ENCODE results near the gene DCLRE1B. TPM values are rescaled to one million over a fixed set of nuclear protein-coding genes. Genes with fewer than 3 reads are reported as not detected.

Gene DCLRE1B
- total and polyA plus RNA-seq, 9 of the 15 experiments (the other 6 are each of a cell fraction or from before 2014, with no cell fraction given): 10.6 to 28.8 (median 17.2) TPM

DNA sequence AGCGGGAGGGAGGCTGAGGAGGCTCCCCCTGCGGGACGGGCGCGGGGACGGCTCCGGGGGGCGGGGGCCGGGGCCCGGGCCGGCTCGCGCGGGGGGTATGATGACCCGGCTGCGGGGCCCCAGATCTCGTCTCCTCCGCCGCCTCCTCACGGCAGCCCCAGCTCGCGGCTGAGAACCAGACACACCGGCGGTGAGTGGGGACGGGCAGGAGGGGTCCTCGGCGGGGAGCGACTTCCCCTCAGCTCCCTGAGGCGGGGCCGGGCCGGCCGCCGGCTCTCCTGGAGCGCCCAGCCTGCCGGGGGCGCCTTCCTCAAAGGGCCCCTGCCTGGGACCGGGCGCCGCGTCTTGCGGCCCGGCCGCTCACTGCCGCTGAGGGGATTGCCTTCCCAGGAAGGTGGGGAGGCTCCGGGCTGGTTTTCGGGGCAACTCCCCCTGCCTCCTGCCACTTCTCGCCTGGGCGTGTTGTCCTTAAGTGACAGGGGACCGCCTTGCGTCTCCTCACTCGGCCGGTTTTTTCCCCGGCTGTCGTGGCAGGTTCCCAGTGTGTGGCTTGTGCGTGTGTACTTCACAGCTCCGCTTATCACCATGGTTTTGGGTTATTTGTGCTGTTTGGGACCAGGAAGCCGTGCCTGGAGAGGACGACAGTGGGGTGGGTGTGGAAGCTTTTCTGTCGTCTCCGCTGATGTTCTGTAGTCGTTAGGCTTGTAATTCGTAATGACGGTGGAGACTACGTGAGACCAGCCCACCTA, 24.8 kb downstream of the DCLRE1B start (continued):
- TF ChIP-seq ZNF76 (CRISPR knock-in tag; IDR thresholded peaks at IDR 0.05; ENCODE audit: borderline replicate concordance): 0 out of 2 replicates have a peak, but pooled peaks have one; percentile 63
- TF ChIP-seq, protein P1, sequence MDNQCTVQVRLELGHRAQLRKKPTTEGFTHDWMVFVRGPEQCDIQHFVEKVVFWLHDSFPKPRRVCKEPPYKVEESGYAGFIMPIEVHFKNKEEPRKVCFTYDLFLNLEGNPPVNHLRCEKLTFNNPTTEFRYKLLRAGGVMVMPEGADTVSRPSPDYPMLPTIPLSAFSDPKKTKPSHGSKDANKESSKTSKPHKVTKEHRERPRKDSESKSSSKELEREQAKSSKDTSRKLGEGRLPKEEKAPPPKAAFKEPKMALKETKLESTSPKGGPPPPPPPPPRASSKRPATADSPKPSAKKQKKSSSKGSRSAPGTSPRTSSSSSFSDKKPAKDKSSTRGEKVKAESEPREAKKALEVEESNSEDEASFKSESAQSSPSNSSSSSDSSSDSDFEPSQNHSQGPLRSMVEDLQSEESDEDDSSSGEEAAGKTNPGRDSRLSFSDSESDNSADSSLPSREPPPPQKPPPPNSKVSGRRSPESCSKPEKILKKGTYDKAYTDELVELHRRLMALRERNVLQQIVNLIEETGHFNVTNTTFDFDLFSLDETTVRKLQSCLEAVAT (IDR thresholded peaks at IDR 0.05): peak; percentile 4 to 54; a peak in 2 of 4 replicates
- TF ChIP-seq, protein P2, sequence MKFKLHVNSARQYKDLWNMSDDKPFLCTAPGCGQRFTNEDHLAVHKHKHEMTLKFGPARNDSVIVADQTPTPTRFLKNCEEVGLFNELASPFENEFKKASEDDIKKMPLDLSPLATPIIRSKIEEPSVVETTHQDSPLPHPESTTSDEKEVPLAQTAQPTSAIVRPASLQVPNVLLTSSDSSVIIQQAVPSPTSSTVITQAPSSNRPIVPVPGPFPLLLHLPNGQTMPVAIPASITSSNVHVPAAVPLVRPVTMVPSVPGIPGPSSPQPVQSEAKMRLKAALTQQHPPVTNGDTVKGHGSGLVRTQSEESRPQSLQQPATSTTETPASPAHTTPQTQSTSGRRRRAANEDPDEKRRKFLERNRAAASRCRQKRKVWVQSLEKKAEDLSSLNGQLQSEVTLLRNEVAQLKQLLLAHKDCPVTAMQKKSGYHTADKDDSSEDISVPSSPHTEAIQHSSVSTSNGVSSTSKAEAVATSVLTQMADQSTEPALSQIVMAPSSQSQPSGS (CRISPR knock-in tag; IDR thresholded peaks at IDR 0.05): no peak
- TF ChIP-seq, protein P3, sequence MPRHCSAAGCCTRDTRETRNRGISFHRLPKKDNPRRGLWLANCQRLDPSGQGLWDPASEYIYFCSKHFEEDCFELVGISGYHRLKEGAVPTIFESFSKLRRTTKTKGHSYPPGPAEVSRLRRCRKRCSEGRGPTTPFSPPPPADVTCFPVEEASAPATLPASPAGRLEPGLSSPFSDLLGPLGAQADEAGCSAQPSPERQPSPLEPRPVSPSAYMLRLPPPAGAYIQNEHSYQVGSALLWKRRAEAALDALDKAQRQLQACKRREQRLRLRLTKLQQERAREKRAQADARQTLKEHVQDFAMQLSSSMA (CRISPR knock-in tag; IDR thresholded peaks at IDR 0.05): no peak
- no peak for TF ChIP-seq SNRNP70 (optimal IDR thresholded peaks at IDR 0.05; ENCODE audit: low read depth, low read length)
- no peak for TF ChIP-seq FOXP1 (CRISPR knock-in tag; IDR thresholded peaks at IDR 0.05)
- no peak for TF ChIP-seq ZEB2 (IDR thresholded peaks at IDR 0.05)
- no peak for TF ChIP-seq KLF1 (tag; IDR thresholded peaks at IDR 0.05)
- no peak for TF ChIP-seq HMG20B (CRISPR knock-in tag; IDR thresholded peaks at IDR 0.05)
- no peak for TF ChIP-seq MYC (IDR thresholded peaks at IDR 0.05; ENCODE audit: low read depth, low read length)
- TF ChIP-seq MYC (CRISPR knock-in tag; IDR thresholded peaks at IDR 0.05; ENCODE audit: borderline replicate concordance, low read depth): no peak
- peak; percentile 15 for TF ChIP-seq FUS (optimal IDR thresholded peaks at IDR 0.05; ENCODE audit: low read depth, low read length)
- TF ChIP-seq HMG20A (CRISPR knock-in tag; conservative IDR thresholded peaks at IDR 0.05): no peak
- TF ChIP-seq, protein P4, sequence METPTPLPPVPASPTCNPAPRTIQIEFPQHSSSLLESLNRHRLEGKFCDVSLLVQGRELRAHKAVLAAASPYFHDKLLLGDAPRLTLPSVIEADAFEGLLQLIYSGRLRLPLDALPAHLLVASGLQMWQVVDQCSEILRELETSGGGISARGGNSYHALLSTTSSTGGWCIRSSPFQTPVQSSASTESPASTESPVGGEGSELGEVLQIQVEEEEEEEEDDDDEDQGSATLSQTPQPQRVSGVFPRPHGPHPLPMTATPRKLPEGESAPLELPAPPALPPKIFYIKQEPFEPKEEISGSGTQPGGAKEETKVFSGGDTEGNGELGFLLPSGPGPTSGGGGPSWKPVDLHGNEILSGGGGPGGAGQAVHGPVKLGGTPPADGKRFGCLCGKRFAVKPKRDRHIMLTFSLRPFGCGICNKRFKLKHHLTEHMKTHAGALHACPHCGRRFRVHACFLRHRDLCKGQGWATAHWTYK (CRISPR knock-in tag; IDR thresholded peaks at IDR 0.05): peak; percentile 90
- TF ChIP-seq XRCC3 (IDR thresholded peaks at IDR 0.05): no peak
- TF ChIP-seq PML (IDR thresholded peaks at IDR 0.05; ENCODE audit: low read length): no peak
- TF ChIP-seq, protein P5, sequence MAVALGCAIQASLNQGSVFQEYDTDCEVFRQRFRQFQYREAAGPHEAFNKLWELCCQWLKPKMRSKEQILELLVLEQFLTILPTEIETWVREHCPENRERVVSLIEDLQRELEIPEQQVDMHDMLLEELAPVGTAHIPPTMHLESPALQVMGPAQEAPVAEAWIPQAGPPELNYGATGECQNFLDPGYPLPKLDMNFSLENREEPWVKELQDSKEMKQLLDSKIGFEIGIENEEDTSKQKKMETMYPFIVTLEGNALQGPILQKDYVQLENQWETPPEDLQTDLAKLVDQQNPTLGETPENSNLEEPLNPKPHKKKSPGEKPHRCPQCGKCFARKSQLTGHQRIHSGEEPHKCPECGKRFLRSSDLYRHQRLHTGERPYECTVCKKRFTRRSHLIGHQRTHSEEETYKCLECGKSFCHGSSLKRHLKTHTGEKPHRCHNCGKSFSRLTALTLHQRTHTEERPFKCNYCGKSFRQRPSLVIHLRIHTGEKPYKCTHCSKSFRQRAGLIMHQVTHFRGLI (CRISPR knock-in tag; IDR thresholded peaks at IDR 0.05): no peak
- TF ChIP-seq HNRNPUL1 (IDR thresholded peaks at IDR 0.05; ENCODE audit: low read length): no peak
- TF ChIP-seq ZNF311 (CRISPR knock-in tag; IDR thresholded peaks at IDR 0.05): no peak
- TF ChIP-seq SREBF2 (CRISPR knock-in tag; IDR thresholded peaks at IDR 0.05): no peak
- no peak for TF ChIP-seq ZNF57 (CRISPR knock-in tag; IDR thresholded peaks at IDR 0.05)
- TF ChIP-seq POLR2AphosphoS2 (IDR thresholded peaks at IDR 0.05; ENCODE audit: low read length): no peak

Data from K562 (cell line).